HG02610 (cell line): ENCODE results near the gene SLC38A10.
A peak's percentile ranks its signal among the peaks of the same experiment; 100 is the strongest.

ENCODE experiments used
- ATAC-seq: cut with Tn5 transposase; IDR thresholded peaks from one replicate; pipeline ENCODE4 v1.9.1; 2021; ENCODE audit warnings: mild to moderate bottlenecking, moderate library complexity; ENCODE audit not compliant: unreplicated experiment

The SLC38A10 gene

DNA sequence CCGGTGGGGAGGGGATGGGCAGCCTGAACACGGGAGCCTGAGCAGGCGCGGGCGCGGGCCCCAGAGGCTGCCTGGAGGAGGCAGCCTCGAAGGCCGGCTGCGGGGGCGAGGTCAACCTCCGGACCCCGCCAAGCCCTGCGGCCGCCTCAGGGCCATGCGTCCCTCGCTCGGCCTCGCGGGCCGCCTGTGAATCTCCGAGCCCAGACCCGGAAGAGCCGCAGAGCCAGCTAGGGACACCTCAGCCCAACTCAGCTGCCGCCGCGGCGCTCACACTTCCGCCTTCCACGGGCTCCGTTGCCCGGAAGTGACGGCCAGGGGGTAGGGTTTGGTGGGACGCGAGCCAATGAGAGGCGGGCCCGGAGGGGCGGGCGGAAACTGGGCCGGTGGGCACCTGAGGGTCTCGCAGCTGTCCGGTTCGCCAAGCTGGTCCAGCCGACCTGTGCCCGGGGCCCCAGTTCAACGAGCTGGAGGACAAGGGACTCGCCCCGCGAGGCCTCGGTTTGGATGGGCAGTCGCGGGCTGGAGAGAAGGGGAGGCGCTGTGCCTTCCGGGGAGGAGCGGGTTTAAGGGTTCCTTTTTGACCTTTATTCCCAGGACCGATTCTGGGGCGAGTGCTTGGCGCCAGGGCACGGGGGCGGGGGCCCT is at the start of gene SLC38A10:
Gene SLC38A10 (minus strand): TSS at position 277 of the 645 bp plus-strand sequence. CDS start 386 bp downstream, outside the sequence.
- ATAC-seq, result peak; percentile 77

DNA sequence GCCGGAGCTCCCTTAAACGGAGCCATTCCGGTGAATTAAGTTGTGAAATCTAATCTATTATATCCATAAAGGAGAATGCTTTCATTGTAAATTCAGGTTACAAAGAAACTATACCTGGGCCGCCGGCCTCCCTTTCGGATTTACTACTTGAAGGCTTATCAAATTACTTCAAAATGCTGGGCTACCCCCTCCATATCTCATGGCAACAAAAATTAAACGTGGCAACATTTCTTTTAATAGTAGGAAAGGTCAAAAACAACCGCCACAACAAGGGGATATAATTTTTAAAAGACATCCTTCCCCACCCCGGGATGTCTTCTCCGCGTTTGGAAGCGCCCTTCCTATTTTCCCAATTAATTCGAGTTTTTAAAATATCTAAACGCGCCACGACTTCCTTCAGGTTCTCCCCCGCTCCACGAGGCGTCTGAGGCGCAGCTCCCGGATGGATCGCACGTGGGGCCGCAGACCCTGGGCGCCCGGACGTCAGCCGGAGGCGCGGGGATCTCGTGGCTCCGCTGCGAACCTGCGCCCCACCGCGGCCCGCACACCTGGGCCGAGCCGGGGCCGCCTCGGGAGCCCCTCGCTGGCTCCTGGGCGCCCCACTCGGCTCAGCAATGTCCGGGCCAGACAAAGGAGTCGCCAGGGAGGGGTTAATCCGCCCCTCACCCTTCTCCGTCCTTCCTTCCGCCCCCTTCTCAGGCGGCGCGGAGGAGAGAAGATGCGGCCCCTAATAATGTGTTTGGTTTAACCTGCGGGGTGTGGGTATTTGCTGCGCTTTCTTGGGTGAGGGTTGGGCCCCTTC is 47.4 kb upstream of the SLC38A10 start:
- no peak for ATAC-seq

GRCh38 chr17:81341516-81342268 is 46.6 kb upstream of the SLC38A10 start:
- ATAC-seq, result no peak

DNA sequence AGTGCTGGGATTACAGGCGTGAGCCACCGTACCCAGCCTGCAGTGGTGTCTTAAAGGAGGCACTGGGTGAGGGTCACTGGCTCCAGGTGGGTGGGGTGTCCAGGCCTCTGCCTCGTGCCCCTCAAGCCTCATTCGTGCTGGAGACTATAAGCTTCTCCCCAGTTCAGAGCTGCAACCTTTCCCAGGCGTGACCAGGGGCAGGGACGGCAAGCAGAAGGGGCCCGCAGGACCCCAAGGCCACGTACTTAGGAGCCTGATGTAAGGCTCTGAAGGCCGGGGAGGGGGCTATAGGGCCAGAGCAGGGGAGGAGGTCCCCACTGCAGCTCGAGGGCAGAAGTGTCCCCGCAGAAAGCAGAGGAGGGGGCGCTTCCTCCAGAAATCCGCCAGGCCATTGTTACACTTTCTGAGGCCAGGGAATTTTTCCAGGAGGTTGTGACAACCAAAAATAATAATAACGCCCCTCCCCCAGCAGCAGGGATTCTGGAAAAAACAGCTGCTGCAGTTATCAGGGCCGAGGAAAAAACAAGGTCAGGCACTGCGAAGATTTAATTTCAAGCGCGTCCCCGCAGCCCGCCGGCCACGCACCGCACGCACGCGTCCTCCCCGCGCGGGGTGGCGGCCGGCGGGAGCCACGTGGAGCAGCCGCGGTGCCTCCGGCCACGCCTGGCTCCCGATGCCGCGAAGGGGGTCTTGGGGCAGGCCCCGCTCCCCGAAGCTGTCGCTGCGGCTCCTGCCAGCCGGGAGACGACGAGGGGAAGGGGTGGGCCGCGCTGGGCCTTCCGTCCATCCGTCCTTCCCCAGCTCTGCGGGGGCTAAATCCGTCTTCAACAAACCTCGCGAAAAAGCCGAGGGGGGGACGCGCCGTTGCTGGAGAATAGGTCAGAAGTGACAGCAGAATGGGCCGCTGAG is 45.8 kb upstream of the SLC38A10 start:
- ATAC-seq, result no peak

DNA sequence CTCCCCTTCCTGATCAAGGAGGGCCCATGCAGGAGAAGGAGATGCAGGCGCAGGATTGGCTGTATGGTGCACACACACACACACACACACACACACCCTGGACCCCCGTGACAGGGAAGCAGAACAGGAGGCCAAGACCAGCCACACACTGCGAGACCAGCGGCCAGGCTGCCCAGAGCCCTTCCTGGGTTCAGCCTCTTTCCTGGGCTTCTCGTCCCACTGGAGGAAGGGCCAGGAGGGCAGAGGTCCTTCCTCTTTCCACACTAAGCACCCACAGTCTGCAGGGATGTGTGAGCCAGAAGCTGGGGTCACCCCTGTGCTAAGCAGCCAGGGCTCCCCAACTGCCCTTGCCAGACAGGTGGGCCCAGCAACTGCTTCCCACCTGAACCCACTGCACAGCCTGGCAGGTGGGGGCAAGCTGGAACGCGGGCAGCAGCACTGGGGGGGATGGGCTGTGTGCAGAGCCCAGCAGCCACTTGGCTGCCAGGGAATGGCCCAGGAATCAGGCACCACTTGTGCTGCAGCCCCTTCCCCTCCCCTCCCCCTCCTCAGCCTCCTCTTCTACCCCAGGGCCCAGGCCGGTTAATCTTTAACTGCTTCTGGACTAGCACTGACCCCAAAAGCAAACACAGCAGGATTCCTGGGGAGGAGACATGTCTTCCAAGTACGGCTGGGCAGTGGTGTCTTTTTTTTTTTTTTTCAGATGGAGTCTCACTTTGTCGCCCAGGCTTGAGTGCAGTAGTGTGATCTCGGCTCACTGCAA is 44.6 kb upstream of the SLC38A10 start:
- no peak for ATAC-seq

DNA sequence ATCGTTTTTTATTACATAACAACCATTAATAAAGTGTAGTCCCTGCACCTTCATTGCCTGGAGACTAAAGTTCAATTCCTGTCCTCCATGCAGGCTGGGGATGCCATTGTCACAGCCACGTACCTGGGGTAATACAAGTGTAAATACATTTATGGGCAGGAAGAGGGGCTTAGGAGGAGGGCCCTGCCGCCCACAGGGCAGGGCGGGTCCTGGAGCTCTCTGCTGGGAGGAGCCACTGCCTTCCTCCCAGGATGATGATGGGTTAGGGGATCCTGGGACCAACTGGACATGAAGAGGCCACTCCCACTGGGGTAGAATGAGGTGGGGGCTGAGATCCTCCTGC is 44.1 kb upstream of the SLC38A10 start:
- no peak for ATAC-seq

DNA sequence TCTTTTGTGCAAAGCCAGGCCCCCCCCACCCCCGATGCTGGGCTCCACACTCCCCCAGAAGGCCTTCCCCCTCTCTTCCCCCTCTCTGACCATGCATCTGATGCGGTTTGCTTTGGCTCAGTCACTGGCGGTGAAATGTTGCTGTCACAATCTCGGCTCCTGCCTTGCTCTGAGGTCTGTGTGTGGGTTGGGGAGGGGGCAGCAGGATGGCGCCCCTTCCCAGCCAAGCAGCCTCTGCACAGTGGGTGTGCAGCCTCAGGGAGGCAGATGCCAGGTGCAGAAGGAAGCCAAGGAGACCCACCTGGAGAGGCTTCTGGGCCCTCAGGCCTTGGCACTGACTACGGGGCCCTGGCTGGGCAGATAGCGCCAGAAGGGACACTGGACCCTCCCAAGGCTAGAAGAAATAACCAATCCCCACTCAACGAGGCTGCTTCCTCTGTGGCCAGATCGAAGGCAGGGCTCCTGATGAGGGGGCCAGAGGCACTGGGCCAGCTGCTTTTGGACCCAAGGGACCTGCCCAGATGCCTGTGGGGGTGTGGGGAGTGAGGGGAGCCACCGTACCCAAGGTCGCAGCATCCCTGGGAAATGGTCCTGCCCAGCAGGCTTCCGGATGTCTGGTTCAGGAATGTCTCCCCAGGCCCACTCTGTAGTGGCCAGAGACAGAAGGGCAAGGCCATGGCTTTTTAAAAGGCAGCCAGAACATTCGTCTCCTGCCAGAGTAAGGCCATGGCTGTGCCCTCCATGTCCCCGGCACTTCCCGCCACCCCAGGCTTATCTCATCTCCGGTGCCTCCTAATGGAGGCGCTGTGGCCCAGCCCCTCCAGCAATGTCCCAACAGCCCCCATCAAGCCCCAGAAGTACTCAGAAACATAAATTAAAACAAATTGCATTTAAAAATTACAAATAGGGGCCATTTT is 43.4 kb upstream of the SLC38A10 start:
- no peak for ATAC-seq

DNA sequence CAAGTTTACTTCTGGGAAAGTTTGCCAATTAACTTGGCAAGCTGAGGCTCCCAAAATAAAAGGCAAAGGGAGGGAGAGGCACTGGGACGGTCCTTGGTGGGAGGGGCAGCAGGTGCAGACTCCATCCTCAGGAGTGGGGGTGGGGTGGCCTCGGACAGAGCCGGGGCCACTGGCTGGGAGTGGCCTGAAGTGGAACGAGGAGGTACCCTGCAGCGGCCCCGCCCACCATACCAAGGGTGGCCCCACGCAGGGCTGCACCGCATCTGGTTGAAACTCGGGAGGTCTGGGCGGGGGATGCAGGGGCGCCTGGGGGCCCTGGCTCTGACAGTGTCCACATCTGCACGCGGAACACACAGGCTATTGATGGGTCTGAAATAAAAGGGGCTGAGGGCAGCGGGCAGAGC is 42.4 kb upstream of the SLC38A10 start:
- ATAC-seq, result no peak

- no peak for ATAC-seq
These were observed 41.8 kb upstream of the SLC38A10 start for GRCh38 chr17:81336930-81337325.

GRCh38 chr17:81336296-81336929 is 41.3 kb upstream of the SLC38A10 start:
- no peak for ATAC-seq

DNA sequence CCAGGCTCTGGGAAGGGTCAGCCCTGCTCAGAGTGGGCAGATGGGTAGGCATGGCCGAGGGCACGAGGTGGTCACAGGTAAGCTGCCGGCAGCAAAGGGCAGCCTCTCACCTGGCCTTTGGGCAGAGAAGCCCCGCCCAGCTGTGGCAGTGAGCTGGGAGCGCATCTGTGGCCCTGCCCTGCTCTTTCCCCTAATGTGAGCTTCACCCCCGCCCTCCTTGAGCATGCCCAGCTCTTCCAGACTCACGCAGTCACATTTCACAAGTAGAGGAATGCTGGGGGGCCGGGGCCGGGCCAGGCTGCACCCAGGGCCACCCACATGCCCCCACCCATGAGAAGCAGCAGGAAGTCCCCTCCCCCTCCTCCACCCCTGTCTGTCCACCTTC is 40.7 kb upstream of the SLC38A10 start:
- no peak for ATAC-seq

- ATAC-seq, result no peak
These were observed 40.1 kb upstream of the SLC38A10 start for GRCh38 chr17:81334987-81335772.

DNA sequence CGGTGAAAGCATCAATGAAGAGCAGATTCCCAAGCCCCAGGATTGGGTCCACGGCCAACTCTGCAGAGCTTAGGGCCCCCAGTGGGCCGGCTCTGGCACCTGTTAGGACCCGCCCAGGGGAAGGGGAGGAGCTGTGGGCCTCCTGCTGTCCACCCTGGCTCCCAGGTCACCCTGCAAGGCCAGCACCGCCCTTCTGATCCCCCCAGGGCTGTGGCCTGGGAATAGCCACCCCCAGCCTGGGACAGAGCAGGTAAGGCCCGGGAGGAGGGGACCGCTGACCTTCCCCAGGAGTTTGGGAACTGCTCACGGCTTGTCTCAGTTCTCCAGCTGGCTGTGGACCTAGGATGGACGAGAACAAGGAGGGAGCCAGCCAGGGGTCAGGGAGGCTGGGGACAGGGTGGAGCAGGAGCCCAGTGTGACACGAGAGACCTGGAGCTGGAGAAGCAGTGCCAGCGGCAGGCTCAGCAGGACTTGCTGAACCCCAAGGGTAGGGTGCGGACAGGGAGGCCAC is 39.3 kb upstream of the SLC38A10 start:
- ATAC-seq, result no peak

DNA sequence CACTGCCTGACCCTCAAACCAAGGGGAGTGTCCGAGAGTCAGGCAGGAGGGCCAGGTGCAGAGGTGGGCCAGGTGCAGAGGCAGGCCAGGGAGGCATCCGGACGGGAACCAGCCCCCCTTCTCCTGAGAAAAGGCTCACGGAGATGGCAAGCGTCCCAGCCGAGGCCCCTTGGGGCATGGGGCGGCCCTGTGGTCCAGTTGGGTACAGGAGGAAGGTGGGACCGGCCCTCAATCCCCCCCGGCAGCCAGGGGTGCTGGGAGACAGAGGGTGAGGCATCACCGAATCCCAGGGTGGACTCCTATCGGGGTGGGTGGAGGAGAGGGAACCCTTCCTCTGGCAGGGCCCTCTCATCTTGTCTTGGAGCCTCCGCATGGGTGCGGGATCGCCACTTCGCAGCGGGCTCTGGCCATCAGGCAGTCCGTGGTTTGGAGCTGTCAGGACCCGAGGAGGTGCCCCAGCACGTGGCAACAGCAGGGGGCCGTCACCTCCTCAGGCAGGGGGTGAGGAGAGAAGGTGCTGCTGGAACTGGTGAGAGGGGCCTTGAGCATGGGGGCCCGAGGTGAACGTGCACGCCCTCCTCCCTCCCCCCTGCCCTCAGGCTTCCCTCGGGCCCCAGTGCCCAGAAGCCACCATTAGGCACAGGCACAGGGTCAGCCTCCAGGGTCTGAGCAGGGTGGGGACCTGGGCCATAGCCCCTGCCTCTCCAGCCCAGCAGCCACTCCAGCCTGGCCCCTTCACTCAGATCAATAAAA is 38.7 kb upstream of the SLC38A10 start:
- no peak for ATAC-seq

- ATAC-seq, result no peak
These were observed 37.9 kb upstream of the SLC38A10 start for GRCh38 chr17:81332914-81333528.

DNA sequence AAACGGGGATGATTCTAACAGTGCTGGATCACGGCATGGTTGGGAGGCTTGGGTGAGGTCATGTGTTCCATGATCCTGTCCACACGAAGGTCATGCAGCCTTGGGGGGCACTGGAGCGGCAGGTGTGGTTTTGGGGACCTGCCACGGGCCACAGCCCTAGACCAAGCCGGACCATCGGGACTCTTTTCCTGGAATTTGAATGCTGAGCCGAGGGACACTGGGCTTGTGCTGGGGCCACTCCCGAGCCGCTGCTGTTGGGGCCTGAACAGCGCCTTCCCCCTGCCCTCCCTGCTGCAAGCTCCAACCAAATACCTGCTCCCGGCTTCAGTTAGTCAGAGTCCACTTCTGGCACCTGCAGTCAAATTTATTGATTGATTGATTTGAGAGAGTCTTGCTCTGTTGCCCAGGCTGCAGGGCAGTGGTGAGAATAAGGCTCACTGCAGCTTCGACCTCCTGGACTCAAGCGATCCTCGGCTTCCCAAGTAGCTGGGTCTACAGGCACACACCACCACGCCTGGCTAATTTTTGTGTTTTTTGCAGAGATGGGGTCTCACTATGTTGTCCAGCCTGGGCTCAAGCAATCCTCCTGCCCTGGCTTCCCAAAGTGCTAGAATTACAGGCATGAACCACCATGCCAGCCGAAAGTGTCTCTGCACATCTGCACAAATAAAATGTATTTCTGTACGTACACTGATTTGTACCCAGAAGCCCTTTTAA is 37.2 kb upstream of the SLC38A10 start:
- no peak for ATAC-seq
